Measurements from ENCODE around the gene PAK1. TPM values are rescaled to one million over a fixed set of nuclear protein-coding genes. Genes with fewer than 3 reads are reported as not detected.

PAK1 gene
- total and polyA plus RNA-seq, 4 donors, result 36.0 to 60.4 (median 55.8) TPM

- Histone ChIP-seq H3K4me1 (ENCODE audit: control insufficient read depth, insufficient read depth, low read length) (no peaks in the 10 kb centered on the region), H3K9me3 (ENCODE audit: control insufficient read depth, insufficient read depth, low read length) (no peaks in the 10 kb centered on the region), H3K36me3 (ENCODE audit: control insufficient read depth, insufficient read depth, low read length) (no peaks in the 10 kb centered on the region), H3K27ac (ENCODE audit: low read depth, low read length) (no peak overlapping the region), H3K4me3 (ENCODE audit: low read depth, low read length) (no peak overlapping the region), H3K27me3 (ENCODE audit: control insufficient read depth, insufficient read depth, low read length) (no peaks in the 10 kb centered on the region)
- DNase-seq (ENCODE audit: low read depth in 4 of 6, low spot score in 6 of 6), result no peak
- 76% methylated on average over 3 of the region's 3 CpGs for WGBS (ENCODE audit: insufficient coverage)
These were observed 128.3 kb downstream of the PAK1 start for GRCh38 chr11:77345621-77346020.

GRCh38 chr11:77340501-77340900, 133.4 kb downstream of the PAK1 start:
- WGBS (ENCODE audit: insufficient coverage), result no CpG with 5 or more reads among the region's 3 CpGs
- Histone ChIP-seq H3K27ac (ENCODE audit: low read depth, low read length) (no peak overlapping the region), H3K9me3 (ENCODE audit: control insufficient read depth, insufficient read depth, low read length) (no peaks in the 10 kb centered on the region), H3K36me3 (ENCODE audit: control insufficient read depth, insufficient read depth, low read length) (no peaks in the 10 kb centered on the region), H3K4me1 (ENCODE audit: control insufficient read depth, insufficient read depth, low read length) (no peaks in the 10 kb centered on the region), H3K27me3 (ENCODE audit: control insufficient read depth, insufficient read depth, low read length) (no peaks in the 10 kb centered on the region), H3K4me3 (ENCODE audit: low read depth, low read length) (no peak overlapping the region)
- DNase-seq (ENCODE audit: low read depth in 4 of 6, low spot score in 6 of 6), result peak in 1 of 6 donors; percentile 18

- no peak overlapping the region for H3K27ac ChIP-seq (ENCODE audit: low read depth, low read length)
- no peaks in the 10 kb centered on the region for H3K4me1 ChIP-seq (ENCODE audit: control insufficient read depth, insufficient read depth, low read length)
- H3K9me3 ChIP-seq (ENCODE audit: control insufficient read depth, insufficient read depth, low read length), result no peaks in the 10 kb centered on the region
- H3K4me3 ChIP-seq (ENCODE audit: low read depth, low read length), result no peak overlapping the region
- H3K27me3 ChIP-seq (ENCODE audit: control insufficient read depth, insufficient read depth, low read length), result no peaks in the 10 kb centered on the region
- DNase-seq (ENCODE audit: low read depth in 4 of 6, low spot score in 6 of 6), result no peak
- WGBS (ENCODE audit: insufficient coverage), result 100% methylated on average over 1 of the region's 3 CpGs
- no peaks in the 10 kb centered on the region for H3K36me3 ChIP-seq (ENCODE audit: control insufficient read depth, insufficient read depth, low read length)
These were observed 141.6 kb downstream of the PAK1 start for GRCh38 chr11:77332259-77332658.

DNA sequence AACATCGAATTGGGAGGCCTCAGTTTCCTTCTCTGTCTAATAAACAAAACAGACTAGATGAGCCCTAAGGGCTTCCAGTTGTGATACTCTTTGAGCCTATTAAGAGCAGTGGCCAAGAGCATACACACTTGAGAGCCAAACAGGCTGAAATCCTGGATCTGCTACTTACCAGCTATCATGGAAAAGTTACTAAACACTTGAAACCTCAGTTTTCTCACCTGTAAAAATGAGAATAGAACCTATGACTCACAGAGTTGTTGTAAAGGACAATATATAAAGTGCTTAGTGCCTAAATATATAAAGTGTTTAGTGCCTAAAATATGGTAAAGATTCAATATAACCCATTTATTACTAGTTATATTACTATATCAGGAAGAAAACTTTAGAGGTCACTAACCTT, 148.7 kb downstream of the PAK1 start:
- Histone ChIP-seq H3K36me3 (ENCODE audit: control insufficient read depth, insufficient read depth, low read length) (no peaks in the 10 kb centered on the region), H3K27me3 (ENCODE audit: control insufficient read depth, insufficient read depth, low read length) (no peaks in the 10 kb centered on the region), H3K27ac (ENCODE audit: low read depth, low read length) (no peak overlapping the region), H3K9me3 (ENCODE audit: control insufficient read depth, insufficient read depth, low read length) (no peaks in the 10 kb centered on the region), H3K4me3 (ENCODE audit: low read depth, low read length) (no peak overlapping the region), H3K4me1 (ENCODE audit: control insufficient read depth, insufficient read depth, low read length) (no peaks in the 10 kb centered on the region)
- 89% methylated on average over 1 of the region's 1 CpG for WGBS (ENCODE audit: insufficient coverage)
- DNase-seq (ENCODE audit: low read depth in 4 of 6, low spot score in 6 of 6), result no peak

DNA sequence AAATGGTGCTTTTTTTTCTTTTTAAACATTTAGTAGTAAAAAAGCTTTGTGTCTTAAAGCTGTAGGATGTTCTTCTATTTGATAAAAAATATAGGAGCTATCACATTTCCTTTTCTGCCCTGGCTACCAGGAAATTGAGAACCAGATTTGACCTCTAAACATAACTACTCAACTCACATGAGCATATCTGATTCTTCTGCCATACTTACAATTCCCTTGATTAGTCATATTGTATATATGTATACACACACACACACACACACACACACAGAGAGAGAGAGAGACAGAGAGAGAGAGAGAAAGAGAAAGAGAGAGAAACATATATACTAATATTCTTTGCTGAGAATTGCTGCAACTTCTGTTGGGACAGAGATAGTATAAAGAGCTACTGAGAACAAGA, 149.4 kb downstream of the PAK1 start:
- no peak for DNase-seq (ENCODE audit: low read depth in 4 of 6, low spot score in 6 of 6)
- Histone ChIP-seq H3K4me3 (ENCODE audit: low read depth, low read length) (no peak overlapping the region), H3K9me3 (ENCODE audit: control insufficient read depth, insufficient read depth, low read length) (no peaks in the 10 kb centered on the region), H3K36me3 (ENCODE audit: control insufficient read depth, insufficient read depth, low read length) (no peaks in the 10 kb centered on the region), H3K4me1 (ENCODE audit: control insufficient read depth, insufficient read depth, low read length) (no peaks in the 10 kb centered on the region), H3K27ac (ENCODE audit: low read depth, low read length) (no peak overlapping the region), H3K27me3 (ENCODE audit: control insufficient read depth, insufficient read depth, low read length) (no peaks in the 10 kb centered on the region)

DNA sequence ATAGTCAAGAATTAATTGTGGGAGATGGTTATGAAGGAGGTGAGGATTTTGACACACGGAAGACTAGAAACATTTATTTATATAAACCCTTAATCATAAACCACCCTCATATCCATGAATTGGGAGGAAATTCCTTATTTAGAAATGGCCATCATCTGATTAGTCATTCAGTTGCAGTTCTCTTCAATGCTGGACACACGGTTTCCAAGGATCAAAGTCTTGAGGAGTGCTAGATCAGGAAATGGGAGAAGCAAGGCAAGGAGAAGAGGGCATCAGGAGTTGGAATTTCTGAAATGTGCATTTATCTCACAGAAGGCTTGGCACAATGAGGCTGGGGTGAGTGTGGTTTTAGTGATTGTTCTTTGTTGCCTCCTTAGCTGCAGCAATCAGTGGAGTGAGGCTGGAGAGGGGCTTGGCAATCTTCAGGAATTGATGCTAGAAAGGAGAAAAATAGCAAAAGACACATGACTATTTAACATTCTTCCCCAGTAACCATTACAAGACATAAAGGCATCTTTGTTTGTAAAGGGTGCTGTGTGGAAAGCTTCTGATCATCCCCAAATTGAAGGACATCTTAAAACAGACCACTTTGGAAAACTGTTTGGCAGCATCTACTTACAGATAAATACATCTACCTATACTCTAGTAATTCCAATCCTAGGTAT, 150.8 kb downstream of the PAK1 start:
- Histone ChIP-seq H3K36me3 (ENCODE audit: control insufficient read depth, insufficient read depth, low read length) (no peaks in the 10 kb centered on the region), H3K27ac (ENCODE audit: low read depth, low read length) (no peak overlapping the region), H3K4me1 (ENCODE audit: control insufficient read depth, insufficient read depth, low read length) (no peaks in the 10 kb centered on the region), H3K4me3 (ENCODE audit: low read depth, low read length) (no peak overlapping the region), H3K27me3 (ENCODE audit: control insufficient read depth, insufficient read depth, low read length) (no peaks in the 10 kb centered on the region), H3K9me3 (ENCODE audit: control insufficient read depth, insufficient read depth, low read length) (no peaks in the 10 kb centered on the region)
- 47% methylated on average over 1 of the region's 2 CpGs for WGBS (ENCODE audit: insufficient coverage)
- peak in 2 of 6 donors; percentile 3 to 8 for DNase-seq (ENCODE audit: low read depth in 4 of 6, low spot score in 6 of 6)

DNA sequence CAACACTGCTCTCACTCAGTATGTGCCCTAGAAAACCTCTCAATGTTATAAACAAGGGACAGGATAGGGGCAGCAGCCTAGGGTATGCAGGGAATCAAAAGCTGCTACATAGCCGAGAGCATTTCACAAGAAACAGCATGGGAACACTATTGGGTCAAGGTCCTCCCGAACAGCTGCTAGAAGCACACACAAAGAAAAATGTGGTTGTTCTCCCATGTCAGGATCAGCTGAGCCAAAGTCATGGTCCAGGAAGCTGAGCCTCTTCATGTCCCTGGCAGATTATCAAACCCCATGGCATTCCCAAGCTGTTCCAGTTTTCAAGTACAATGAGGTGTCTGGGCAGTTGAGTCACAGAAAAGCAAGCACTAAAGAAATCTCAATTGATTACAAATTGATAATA, 151.4 kb downstream of the PAK1 start:
- Histone ChIP-seq H3K9me3 (ENCODE audit: control insufficient read depth, insufficient read depth, low read length) (no peaks in the 10 kb centered on the region), H3K27me3 (ENCODE audit: control insufficient read depth, insufficient read depth, low read length) (no peaks in the 10 kb centered on the region), H3K36me3 (ENCODE audit: control insufficient read depth, insufficient read depth, low read length) (no peaks in the 10 kb centered on the region), H3K27ac (ENCODE audit: low read depth, low read length) (no peak overlapping the region), H3K4me3 (ENCODE audit: low read depth, low read length) (no peak overlapping the region), H3K4me1 (ENCODE audit: control insufficient read depth, insufficient read depth, low read length) (no peaks in the 10 kb centered on the region)
- no peak for DNase-seq (ENCODE audit: low read depth in 4 of 6, low spot score in 6 of 6)
- WGBS (ENCODE audit: insufficient coverage), result 63% methylated on average over 2 of the region's 2 CpGs

DNA sequence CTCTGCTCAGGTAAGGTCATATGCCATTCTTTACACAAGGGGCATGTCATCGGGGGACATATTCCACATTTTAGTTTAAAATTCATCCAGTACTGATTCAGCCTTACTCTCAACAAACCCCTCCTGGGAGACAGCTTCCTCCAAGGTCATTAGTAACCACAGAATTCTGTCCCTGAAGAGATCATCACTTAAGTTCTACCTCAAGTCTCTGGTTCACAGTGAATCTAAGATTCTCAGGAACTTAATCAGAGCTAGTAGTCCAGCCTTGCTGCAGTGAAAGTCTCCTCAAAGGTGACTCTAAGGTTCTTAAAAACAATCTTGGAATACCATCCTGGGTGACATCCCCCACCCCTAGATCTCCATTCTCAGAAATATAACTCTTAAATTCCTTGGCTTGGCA, 153.5 kb downstream of the PAK1 start:
- no peaks in the 10 kb centered on the region for H3K27me3 ChIP-seq (ENCODE audit: control insufficient read depth, insufficient read depth, low read length)
- 100% methylated on average over 1 of the region's 1 CpG for WGBS (ENCODE audit: insufficient coverage)
- no peak overlapping the region for H3K27ac ChIP-seq (ENCODE audit: low read depth, low read length)
- H3K4me3 ChIP-seq (ENCODE audit: low read depth, low read length), result no peak overlapping the region
- H3K9me3 ChIP-seq (ENCODE audit: control insufficient read depth, insufficient read depth, low read length), result no peaks in the 10 kb centered on the region
- H3K4me1 ChIP-seq (ENCODE audit: control insufficient read depth, insufficient read depth, low read length), result no peaks in the 10 kb centered on the region
- DNase-seq (ENCODE audit: low read depth in 4 of 6, low spot score in 6 of 6), result no peak
- no peaks in the 10 kb centered on the region for H3K36me3 ChIP-seq (ENCODE audit: control insufficient read depth, insufficient read depth, low read length)

DNA sequence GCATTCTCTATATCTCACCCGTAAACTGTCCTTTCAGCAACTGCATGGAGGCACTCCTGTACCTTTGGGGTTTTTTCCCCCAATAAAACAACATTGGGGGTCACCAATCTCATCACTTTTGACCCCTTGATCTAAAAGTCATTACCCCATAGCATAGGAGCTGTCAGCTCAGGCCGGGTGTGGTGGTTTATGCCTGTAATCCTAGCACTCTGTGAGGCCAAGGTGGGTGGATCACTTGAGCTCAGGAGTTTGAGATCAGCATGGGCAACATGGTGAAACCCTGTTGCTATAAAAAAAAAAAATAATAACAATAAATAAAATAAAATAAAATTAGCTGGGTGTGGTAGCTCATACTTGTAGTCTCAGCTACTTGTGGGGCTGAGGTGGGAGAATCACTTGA, 155.3 kb downstream of the PAK1 start:
- H3K9me3 ChIP-seq (ENCODE audit: control insufficient read depth, insufficient read depth, low read length), result no peaks in the 10 kb centered on the region
- WGBS (ENCODE audit: insufficient coverage), result 86% methylated on average over 1 of the region's 2 CpGs
- H3K36me3 ChIP-seq (ENCODE audit: control insufficient read depth, insufficient read depth, low read length), result no peaks in the 10 kb centered on the region
- no peaks in the 10 kb centered on the region for H3K27me3 ChIP-seq (ENCODE audit: control insufficient read depth, insufficient read depth, low read length)
- H3K4me3 ChIP-seq (ENCODE audit: low read depth, low read length), result no peak overlapping the region
- no peaks in the 10 kb centered on the region for H3K4me1 ChIP-seq (ENCODE audit: control insufficient read depth, insufficient read depth, low read length)
- DNase-seq (ENCODE audit: low read depth in 4 of 6, low spot score in 6 of 6), result no peak
- H3K27ac ChIP-seq (ENCODE audit: low read depth, low read length), result no peak overlapping the region

DNA sequence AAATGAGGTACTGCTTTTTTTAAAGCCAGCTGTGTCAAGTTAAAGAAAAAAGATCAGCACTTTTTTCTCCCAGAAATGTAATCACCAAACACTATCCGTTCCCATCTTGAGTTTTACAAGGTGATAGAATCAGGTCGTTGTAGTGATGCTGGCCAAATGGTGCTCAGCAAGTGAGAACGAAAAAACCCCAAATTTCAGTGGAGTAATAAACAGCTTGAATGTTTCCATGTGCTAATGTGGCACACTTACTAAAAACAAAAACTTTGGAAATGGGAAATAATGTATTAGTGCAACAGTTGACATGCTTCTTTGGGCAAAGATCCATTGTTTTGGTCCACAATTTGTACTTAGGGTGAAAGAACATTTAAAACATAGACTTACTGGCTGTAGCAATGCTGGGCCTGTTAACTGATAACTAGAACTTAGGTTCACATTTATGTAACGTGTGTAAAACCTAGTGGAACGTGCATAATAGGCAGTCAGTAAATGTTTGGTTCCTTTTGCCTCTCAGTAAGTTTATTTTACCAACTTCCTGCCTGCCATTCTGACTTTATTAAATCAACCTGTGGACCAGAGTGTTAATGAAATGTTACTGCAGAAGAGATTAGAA, 157.1 kb downstream of the PAK1 start:
- Histone ChIP-seq H3K36me3 (ENCODE audit: control insufficient read depth, insufficient read depth, low read length) (no peaks in the 10 kb centered on the region), H3K27me3 (ENCODE audit: control insufficient read depth, insufficient read depth, low read length) (no peaks in the 10 kb centered on the region), H3K4me1 (ENCODE audit: control insufficient read depth, insufficient read depth, low read length) (no peaks in the 10 kb centered on the region), H3K4me3 (ENCODE audit: low read depth, low read length) (no peak overlapping the region), H3K27ac (ENCODE audit: low read depth, low read length) (no peak overlapping the region), H3K9me3 (ENCODE audit: control insufficient read depth, insufficient read depth, low read length) (no peaks in the 10 kb centered on the region)
- DNase-seq (ENCODE audit: low read depth in 4 of 6, low spot score in 6 of 6), result peak in 1 of 6 donors; percentile 27
- WGBS (ENCODE audit: insufficient coverage), result no CpG with 5 or more reads among the region's 5 CpGs

All from spinal cord (tissue), 10 donors.